SK-N-SH (cell line): ENCODE measurements around the gene CDH4. TPM values are rescaled to one million over a fixed set of nuclear protein-coding genes. Genes with fewer than 3 reads are reported as not detected.

Experiments used
- CTCF ChIA-PET: fragments of 300-600, 350-600 bp; formaldehyde crosslinking; extraction: SDS; loops from one replicate; lab custom pipeline; 2021; lab: Yijun Ruan, JAX
- POLR2A ChIA-PET: fragments of 350-600 bp; sonication (Branson Sonifier 250); formaldehyde crosslinking; extraction: SDS; loops from one replicate; lab custom pipeline; 2020; ENCODE audit warnings: antibody characterized with exemption, inconsistent platforms; lab: Yijun Ruan, JAX
- DNase-seq: peaks from one replicate; pipeline ENCODE4 v3.0.0; 2012
- H2AFZ ChIP-seq: fragments of 200-600 bp; sonication (generic); 2 replicates; pipeline ENCODE4 v1.8.1; 2016; ENCODE audit warnings: antibody characterized with exemption, mild to moderate bottlenecking, low read depth
- H3F3A ChIP-seq: fragments of 200-600 bp; sonication (generic); replicated peaks from 2 replicates; pipeline ENCODE3; 2016; ENCODE audit warnings: antibody characterized with exemption, mild to moderate bottlenecking; ENCODE audit not compliant: insufficient read depth
- H3K27ac ChIP-seq, 2 experiments: fragments of 200-500 bp in 1 of 2; fragments of 200-600 bp in 1 of 2; sonication (Bioruptor generic) in 1 of 2; sonication (generic), shearing (Covaris generic) in 1 of 2; 2 replicates each; pipeline versions ENCODE4 v1.5.1 to v1.6.1; 2014 to 2016; ENCODE audit warnings: low read depth in 2 of 2, inconsistent platforms in 1 of 2, low read length in 1 of 2, mild to moderate bottlenecking in 1 of 2, mixed read lengths in 1 of 2
- H3K27me3 ChIP-seq: fragments of 200-600 bp; sonication (generic), shearing (Covaris generic); 2 replicates; pipeline ENCODE4 v1.6.1; 2016; ENCODE audit warnings: mixed run types; ENCODE audit not compliant: insufficient read depth
- H3K36me3 ChIP-seq, 2 experiments: fragments of 200-500 bp in 1 of 2; fragments of 200-600 bp in 1 of 2; sonication (Bioruptor generic) in 1 of 2; sonication (generic) in 1 of 2; replicated peaks in 1 of 2; 2 replicates each; pipeline versions ENCODE3 to v1.5.1; 2014 to 2016; ENCODE audit warnings: low read length in 1 of 2, mild to moderate bottlenecking in 1 of 2; ENCODE audit not compliant: insufficient read depth in 2 of 2, control insufficient read depth in 1 of 2
- H3K4me1 ChIP-seq, 2 experiments: fragments of 200-500 bp in 1 of 2; fragments of 200-600 bp in 1 of 2; sonication (Bioruptor generic) in 1 of 2; sonication (generic), shearing (Covaris generic) in 1 of 2; 2 replicates each; pipeline versions ENCODE4 v1.5.1 to v1.6.1; 2014 to 2016; ENCODE audit warnings: low read depth in 1 of 2, low read length in 1 of 2, mixed run types in 1 of 2; ENCODE audit not compliant: insufficient read depth in 2 of 2, control insufficient read depth in 1 of 2
- H3K4me2 ChIP-seq: fragments of 200-600 bp; sonication (generic), shearing (Covaris generic); 2 replicates; pipeline ENCODE4 v1.6.1; 2017; ENCODE audit warnings: mixed run types
- H3K4me3 ChIP-seq, 2 experiments: fragments of 200-500 bp in 1 of 2; fragments of 200-600 bp in 1 of 2; sonication (Bioruptor generic) in 1 of 2; sonication (generic), shearing (Covaris generic) in 1 of 2; 2 replicates each; pipeline versions ENCODE4 v1.5.1 to v1.8.1; 2014 to 2016; ENCODE audit warnings: low read depth in 2 of 2, inconsistent platforms in 1 of 2, low read length in 1 of 2, mild to moderate bottlenecking in 1 of 2, mixed read lengths in 1 of 2, moderate library complexity in 1 of 2
- H3K79me2 ChIP-seq: fragments of 200-600 bp; sonication (generic); 2 replicates; pipeline ENCODE4 v1.8.1; 2017; ENCODE audit warnings: mild to moderate bottlenecking; ENCODE audit not compliant: insufficient read depth
- H3K9ac ChIP-seq: fragments of 200-600 bp; sonication (generic); 2 replicates; pipeline ENCODE4 v1.6.1; 2017; ENCODE audit warnings: mixed run types
- H3K9me2 ChIP-seq: fragments of 200-600 bp; sonication (generic); 2 replicates; pipeline ENCODE4 v1.6.1; 2017; ENCODE audit warnings: mixed run types
- H3K9me3 ChIP-seq: fragments of 200-600 bp; sonication (generic); 2 replicates; pipeline ENCODE4 v1.6.1; 2017; ENCODE audit warnings: mixed run types, mild to moderate bottlenecking, moderate library complexity
- H4K20me1 ChIP-seq: fragments of 200-600 bp; sonication (generic); 2 replicates; pipeline ENCODE4 v1.6.1; 2017; ENCODE audit warnings: mild to moderate bottlenecking, mixed run types; ENCODE audit not compliant: insufficient read depth
- ELF1 ChIP-seq: IDR thresholded peaks from 2 replicates; pipeline ENCODE4 v1.4.0; 2012
- JUND ChIP-seq: IDR thresholded peaks from 2 replicates; pipeline ENCODE4 v1.4.0; 2012
- NFIC ChIP-seq: IDR thresholded peaks from 2 replicates; pipeline ENCODE4 v1.4.0; 2012; ENCODE audit warnings: borderline replicate concordance
- NRF1 ChIP-seq: IDR thresholded peaks from 2 replicates; pipeline ENCODE4 v1.6.1; 2012; ENCODE audit warnings: low read depth, mild to moderate bottlenecking, low read length
- POLR2AphosphoS5 ChIP-seq: IDR thresholded peaks from 2 replicates; pipeline ENCODE4 v1.6.1; 2012; ENCODE audit warnings: low read depth, low read length
- RCOR1 ChIP-seq: fragments of 150-350 bp; IDR thresholded peaks from 2 replicates; pipeline ENCODE4 v1.6.1; 2017; ENCODE audit warnings: antibody characterized with exemption, low read length
- TAF1 ChIP-seq: IDR thresholded peaks from 2 replicates; pipeline ENCODE4 v1.6.1; 2012; ENCODE audit warnings: low read depth, mild to moderate bottlenecking, low read length, moderate library complexity, borderline replicate concordance
- WGBS: methylation state at CpG from one replicate; pipeline ENCODE4 v1.1.6; 2017; ENCODE audit warnings: low lambda C conversion rate; 5-methylcytosine and 5-hydroxymethylcytosine counted together
- polyA plus RNA-seq, 3 experiments: library from polyadenylated mRNA; depleted of rRNA; stranded (reverse); fragments of >200 nt; gene quantifications; 2 replicates each; pipeline ENCODE4 v1.2.3, GENCODE V29; 2012
- TF ChIP-seq, protein P1 (sequence below): fragments of 150-350 bp; IDR thresholded peaks from 2 replicates; pipeline ENCODE4 v1.6.1; 2016; ENCODE audit warnings: mild to moderate bottlenecking, low read depth, low read length
- TF ChIP-seq, protein P2 (sequence below): IDR thresholded peaks from 2 replicates; pipeline ENCODE4 v1.6.1; 2012; ENCODE audit warnings: mild to moderate bottlenecking, low read depth, low read length, moderate library complexity
- TF ChIP-seq, protein P3 (sequence below): IDR thresholded peaks from 2 replicates; pipeline ENCODE4 v1.4.0; 2012; ENCODE audit warnings: low read depth, borderline replicate concordance

Gene CDH4
- polyA plus RNA-seq, 1 of the 3 experiments (the other 2 are of a cell fraction): not detected

DNA sequence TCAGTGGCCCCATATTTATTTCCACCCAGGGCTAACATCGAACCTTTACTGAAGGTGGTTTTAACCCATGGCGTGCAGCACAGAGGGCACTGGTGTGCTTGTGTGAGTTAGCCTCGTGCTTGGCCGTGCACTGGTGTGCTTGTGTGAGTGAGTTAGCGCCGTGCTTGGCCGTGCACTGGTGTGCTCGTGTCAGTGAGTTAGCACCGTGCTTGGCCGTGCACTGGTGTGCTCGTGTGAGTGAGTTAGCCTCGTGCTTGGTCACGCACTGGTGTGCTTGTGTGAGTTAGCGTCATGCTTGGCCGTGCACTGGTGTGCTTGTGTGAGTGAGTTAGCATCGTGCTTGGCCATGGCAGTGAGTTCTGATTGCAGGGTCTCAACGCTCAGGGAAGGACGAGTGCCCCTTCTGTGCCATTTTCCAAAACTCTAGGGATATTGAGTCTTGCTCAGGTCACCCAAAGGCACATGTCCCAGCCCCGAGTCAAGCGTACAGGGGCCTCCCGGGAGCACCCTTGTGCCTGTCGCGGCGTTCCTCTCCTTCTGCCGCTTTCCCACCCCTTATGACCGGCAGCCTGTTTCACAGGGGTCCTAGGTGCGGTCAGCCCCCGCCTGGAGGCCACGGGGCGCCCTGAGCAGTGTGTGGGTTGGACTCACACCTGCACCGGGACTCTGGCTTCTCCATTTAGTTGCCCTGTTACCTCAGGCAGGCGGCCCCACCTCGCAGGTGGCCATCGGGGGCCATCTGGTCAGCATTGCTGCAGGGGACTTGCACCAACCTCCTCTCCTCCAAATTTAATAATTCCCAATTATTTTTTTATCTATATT, 399.1 kb downstream of the CDH4 start:
- H3K9ac ChIP-seq: no peak overlapping the region
- 55% methylated on average over 27 of the region's 34 CpGs for WGBS
- no peak overlapping the region for H3K4me2 ChIP-seq
- H3K36me3 ChIP-seq: no peaks in the 10 kb centered on the region
- TF ChIP-seq JUND: no peak
- TF ChIP-seq NFIC: no peak
- TF ChIP-seq, protein P1, sequence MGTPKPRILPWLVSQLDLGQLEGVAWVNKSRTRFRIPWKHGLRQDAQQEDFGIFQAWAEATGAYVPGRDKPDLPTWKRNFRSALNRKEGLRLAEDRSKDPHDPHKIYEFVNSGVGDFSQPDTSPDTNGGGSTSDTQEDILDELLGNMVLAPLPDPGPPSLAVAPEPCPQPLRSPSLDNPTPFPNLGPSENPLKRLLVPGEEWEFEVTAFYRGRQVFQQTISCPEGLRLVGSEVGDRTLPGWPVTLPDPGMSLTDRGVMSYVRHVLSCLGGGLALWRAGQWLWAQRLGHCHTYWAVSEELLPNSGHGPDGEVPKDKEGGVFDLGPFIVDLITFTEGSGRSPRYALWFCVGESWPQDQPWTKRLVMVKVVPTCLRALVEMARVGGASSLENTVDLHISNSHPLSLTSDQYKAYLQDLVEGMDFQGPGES: no peak
- TF ChIP-seq RCOR1: no peak
- no peak for TF ChIP-seq ELF1
- no peak for TF ChIP-seq POLR2AphosphoS5
- no peak overlapping the region for H3K4me3 ChIP-seq
- no peak overlapping the region for H3K27ac ChIP-seq
- H3K79me2 ChIP-seq: no peaks in the 10 kb centered on the region
- no peaks in the 10 kb centered on the region for H3F3A ChIP-seq
- peaks cover 0 to 6% of the 10 kb centered on the region in 2 experiments; a peak in 1 of 4 replicates for H3K4me1 ChIP-seq
- ChIA-PET POLR2A (no interaction called here), CTCF (interaction anchor here (1.2 kb wide), 1 partner anchor 245 kb away, joined by 3 read pairs; no protein-coding TSS in a partner anchor)
- H3K27me3 ChIP-seq: no peaks in the 10 kb centered on the region
- no peaks in the 10 kb centered on the region for H3K9me3 ChIP-seq
- no peaks in the 10 kb centered on the region for H4K20me1 ChIP-seq
- H2AFZ ChIP-seq: no peak overlapping the region
- no peak for DNase-seq
- H3K9me2 ChIP-seq: no peaks in the 10 kb centered on the region

DNA sequence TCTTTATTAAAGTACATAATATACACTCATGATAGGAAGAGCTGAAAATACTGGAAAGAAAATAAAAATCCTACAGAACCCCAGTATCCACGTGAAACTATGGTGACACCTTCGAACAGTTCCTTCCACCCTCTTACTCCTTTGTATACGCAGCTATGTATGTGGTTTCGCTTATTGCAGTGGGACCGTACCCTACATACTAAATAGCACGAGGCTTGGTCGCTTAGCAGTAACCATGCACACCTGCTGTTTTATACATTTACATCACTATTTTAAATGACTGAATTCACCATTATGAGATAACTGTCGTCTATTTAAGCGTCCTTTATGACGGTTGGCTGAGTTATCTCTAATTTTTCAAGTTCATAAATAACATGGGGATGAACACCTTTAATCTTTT, 400.1 kb downstream of the CDH4 start:
- H3K27me3 ChIP-seq: no peaks in the 10 kb centered on the region
- POLR2A ChIA-PET: no interaction called here
- no peaks in the 10 kb centered on the region for H4K20me1 ChIP-seq
- peaks cover 0 to 6% of the 10 kb centered on the region in 2 experiments; a peak in 1 of 4 replicates for H3K4me1 ChIP-seq
- H3K9me3 ChIP-seq: no peaks in the 10 kb centered on the region
- CTCF ChIA-PET: no interaction called here
- H3K4me3 ChIP-seq: no peak overlapping the region
- TF ChIP-seq NRF1 (no peak), TAF1 (no peak)
- TF ChIP-seq, protein P2, sequence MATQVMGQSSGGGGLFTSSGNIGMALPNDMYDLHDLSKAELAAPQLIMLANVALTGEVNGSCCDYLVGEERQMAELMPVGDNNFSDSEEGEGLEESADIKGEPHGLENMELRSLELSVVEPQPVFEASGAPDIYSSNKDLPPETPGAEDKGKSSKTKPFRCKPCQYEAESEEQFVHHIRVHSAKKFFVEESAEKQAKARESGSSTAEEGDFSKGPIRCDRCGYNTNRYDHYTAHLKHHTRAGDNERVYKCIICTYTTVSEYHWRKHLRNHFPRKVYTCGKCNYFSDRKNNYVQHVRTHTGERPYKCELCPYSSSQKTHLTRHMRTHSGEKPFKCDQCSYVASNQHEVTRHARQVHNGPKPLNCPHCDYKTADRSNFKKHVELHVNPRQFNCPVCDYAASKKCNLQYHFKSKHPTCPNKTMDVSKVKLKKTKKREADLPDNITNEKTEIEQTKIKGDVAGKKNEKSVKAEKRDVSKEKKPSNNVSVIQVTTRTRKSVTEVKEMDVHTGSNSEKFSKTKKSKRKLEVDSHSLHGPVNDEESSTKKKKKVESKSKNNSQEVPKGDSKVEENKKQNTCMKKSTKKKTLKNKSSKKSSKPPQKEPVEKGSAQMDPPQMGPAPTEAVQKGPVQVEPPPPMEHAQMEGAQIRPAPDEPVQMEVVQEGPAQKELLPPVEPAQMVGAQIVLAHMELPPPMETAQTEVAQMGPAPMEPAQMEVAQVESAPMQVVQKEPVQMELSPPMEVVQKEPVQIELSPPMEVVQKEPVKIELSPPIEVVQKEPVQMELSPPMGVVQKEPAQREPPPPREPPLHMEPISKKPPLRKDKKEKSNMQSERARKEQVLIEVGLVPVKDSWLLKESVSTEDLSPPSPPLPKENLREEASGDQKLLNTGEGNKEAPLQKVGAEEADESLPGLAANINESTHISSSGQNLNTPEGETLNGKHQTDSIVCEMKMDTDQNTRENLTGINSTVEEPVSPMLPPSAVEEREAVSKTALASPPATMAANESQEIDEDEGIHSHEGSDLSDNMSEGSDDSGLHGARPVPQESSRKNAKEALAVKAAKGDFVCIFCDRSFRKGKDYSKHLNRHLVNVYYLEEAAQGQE: no peak
- TF ChIP-seq, protein P3, sequence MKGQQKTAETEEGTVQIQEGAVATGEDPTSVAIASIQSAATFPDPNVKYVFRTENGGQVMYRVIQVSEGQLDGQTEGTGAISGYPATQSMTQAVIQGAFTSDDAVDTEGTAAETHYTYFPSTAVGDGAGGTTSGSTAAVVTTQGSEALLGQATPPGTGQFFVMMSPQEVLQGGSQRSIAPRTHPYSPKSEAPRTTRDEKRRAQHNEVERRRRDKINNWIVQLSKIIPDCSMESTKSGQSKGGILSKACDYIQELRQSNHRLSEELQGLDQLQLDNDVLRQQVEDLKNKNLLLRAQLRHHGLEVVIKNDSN: no peak
- TF ChIP-seq, protein P1: no peak
- H3F3A ChIP-seq: no peaks in the 10 kb centered on the region
- H3K9ac ChIP-seq: no peak overlapping the region
- no peak overlapping the region for H3K27ac ChIP-seq
- WGBS: 63% methylated on average over 10 of the region's 10 CpGs
- H3K4me2 ChIP-seq: no peak overlapping the region
- no peaks in the 10 kb centered on the region for H3K9me2 ChIP-seq
- H3K79me2 ChIP-seq: no peaks in the 10 kb centered on the region
- H2AFZ ChIP-seq: no peak overlapping the region
- no peaks in the 10 kb centered on the region for H3K36me3 ChIP-seq
- DNase-seq: no peak
